Activated CD8-positive, alpha-beta memory T cell treated with anti-CD3 and anti-CD28 coated beads for 48 hours (primary cell): Measurements from ENCODE around the gene PPIC.
"Not testable (repeated sequence)": the region's sequence is repeated elsewhere in the genome, so short reads cannot be mapped to it uniquely, and the experiment has no call there.

Source experiments
- DNase-seq, 3 experiments: peaks; one replicate each; pipeline ENCODE4 v3.0.0-alpha.2; 2020; ENCODE audit warnings: low read depth in 2 of 3, low spot score in 2 of 3

The PPIC gene

GRCh38 chr5:123012321-123012720 is 24.2 kb downstream of the PPIC start:
- no peak for DNase-seq

GRCh38 chr5:123007754-123008153 is 28.8 kb downstream of the PPIC start:
- DNase-seq: no peak

- no peak for DNase-seq
These were observed 29.3 kb downstream of the PPIC start for GRCh38 chr5:123007182-123007581.

- no peak for DNase-seq
These were observed 34.7 kb downstream of the PPIC start for GRCh38 chr5:123001808-123002207.

GRCh38 chr5:123000731-123001130 is 35.8 kb downstream of the PPIC start:
- no peak for DNase-seq

GRCh38 chr5:122999947-123000563 is 36.5 kb downstream of the PPIC start:
- DNase-seq: peak in 2 of 3 experiments; percentile 2 to 24

- DNase-seq: no peak
These were observed 39.2 kb downstream of the PPIC start for GRCh38 chr5:122997294-122997693.

GRCh38 chr5:122996091-122996490 is 40.4 kb downstream of the PPIC start:
- no peak for DNase-seq

- DNase-seq: no peak
These were observed 50.4 kb downstream of the PPIC start for GRCh38 chr5:122985954-122986721.

GRCh38 chr5:122985006-122985700 is 51.4 kb downstream of the PPIC start:
- DNase-seq: no peak

GRCh38 chr5:122984425-122984824 is 52.1 kb downstream of the PPIC start:
- DNase-seq: no peak

GRCh38 chr5:122982376-122982775 is 54.1 kb downstream of the PPIC start:
- DNase-seq: no peak

GRCh38 chr5:122981846-122982245 is 54.7 kb downstream of the PPIC start:
- DNase-seq: no peak

GRCh38 chr5:122978644-122979297 is 57.8 kb downstream of the PPIC start:
- no peak for DNase-seq

GRCh38 chr5:122978068-122978467 is 58.5 kb downstream of the PPIC start:
- no peak for DNase-seq

GRCh38 chr5:122977319-122977718 is 59.2 kb downstream of the PPIC start:
- DNase-seq: no peak

GRCh38 chr5:122974251-122974650 is 62.3 kb downstream of the PPIC start:
- not testable (repeated sequence) for DNase-seq

- DNase-seq: not testable (repeated sequence)
These were observed 62.8 kb downstream of the PPIC start for GRCh38 chr5:122973759-122974158.
